WTC11 (cell line): ENCODE data around the gene KCNK4. TPM values are rescaled to one million over a fixed set of nuclear protein-coding genes. Genes with fewer than 3 reads are reported as not detected.

Experiments
- GABPB1 ChIP-seq: sonication (generic); formaldehyde crosslinking; IDR thresholded peaks from 2 replicates; pipeline ENCODE4 v1.8.1; 2023; ENCODE audit warnings: mild to moderate bottlenecking, missing genetic modification reagents
- GTF2I ChIP-seq: fragments of 250-450 bp; sonication (Bioruptor Pico); conservative IDR thresholded peaks from 2 replicates; pipeline ENCODE4 v1.4.0; 2021; ENCODE audit warnings: mild to moderate bottlenecking
- HMGA2 ChIP-seq: fragments of 250-450 bp; sonication (Bioruptor Pico); IDR thresholded peaks from 2 replicates; pipeline ENCODE4 v1.4.0; 2021; ENCODE audit warnings: mild to moderate bottlenecking, moderate library complexity
- NFYB ChIP-seq: sonication (generic); formaldehyde crosslinking; conservative IDR thresholded peaks from 2 replicates; pipeline ENCODE4 v1.8.0; 2022; ENCODE audit warnings: low read depth, missing genetic modification reagents
- PRRX2 ChIP-seq: fragments of 250-450 bp; sonication (Bioruptor Pico); IDR thresholded peaks from 2 replicates; pipeline ENCODE4 v1.8.0; 2021; ENCODE audit warnings: mild to moderate bottlenecking
- SOX15 ChIP-seq: fragments of 250-450 bp; sonication (Bioruptor Pico); IDR thresholded peaks from 2 replicates; pipeline ENCODE4 v1.9.0; 2021; ENCODE audit warnings: mild to moderate bottlenecking
- SP1 ChIP-seq: sonication (generic); formaldehyde crosslinking; conservative IDR thresholded peaks from 2 replicates; pipeline ENCODE4 v1.8.1; 2022; ENCODE audit warnings: missing genetic modification reagents
- ZNF138 ChIP-seq: sonication (generic); formaldehyde crosslinking; conservative IDR thresholded peaks from 2 replicates; pipeline ENCODE4 v1.8.1; 2022; ENCODE audit warnings: mild to moderate bottlenecking, moderate library complexity, missing genetic modification reagents
- ZNF416 ChIP-seq: fragments of 250-450 bp; sonication (Bioruptor Pico); IDR thresholded peaks from 2 replicates; pipeline ENCODE4 v1.9.0; 2021; ENCODE audit warnings: mild to moderate bottlenecking, inconsistent platforms
- total RNA-seq: library from RNA; stranded (reverse); gene quantifications from 3 replicates; pipeline ENCODE4 v1.2.3, GENCODE V29; 2021
- TF ChIP-seq, protein P1 (sequence below): fragments of 250-450 bp; sonication (Bioruptor Pico); IDR thresholded peaks from 2 replicates; pipeline ENCODE4 v1.9.0; 2021; ENCODE audit warnings: mild to moderate bottlenecking, borderline replicate concordance
- TF ChIP-seq, protein P2 (sequence below): sonication (generic); formaldehyde crosslinking; IDR thresholded peaks from 2 replicates; pipeline ENCODE4 v1.8.1; 2023; ENCODE audit warnings: mild to moderate bottlenecking, missing genetic modification reagents, moderate library complexity
- TF ChIP-seq, protein P3 (sequence below): sonication (generic); formaldehyde crosslinking; IDR thresholded peaks from 2 replicates; pipeline ENCODE4 v1.8.1; 2022; ENCODE audit warnings: mild to moderate bottlenecking, missing genetic modification reagents, moderate library complexity, borderline replicate concordance
- TF ChIP-seq, protein P4 (sequence below): sonication (generic); formaldehyde crosslinking; conservative IDR thresholded peaks from 2 replicates; pipeline ENCODE4 v1.8.1; 2022; ENCODE audit warnings: mild to moderate bottlenecking, missing genetic modification reagents
- TF ChIP-seq, protein P5 (sequence below): sonication (generic); formaldehyde crosslinking; IDR thresholded peaks from 2 replicates; pipeline ENCODE4 v1.8.0; 2022; ENCODE audit warnings: missing genetic modification reagents
- TF ChIP-seq, protein P6 (sequence below): fragments of 250-450 bp; sonication (Bioruptor Pico); conservative IDR thresholded peaks from 2 replicates; pipeline ENCODE4 v1.9.0; 2021; ENCODE audit warnings: mild to moderate bottlenecking
- TF ChIP-seq, protein P7 (sequence below): fragments of 200-600 bp; IDR thresholded peaks from 2 replicates; pipeline ENCODE4 v1.8.0; 2022; ENCODE audit warnings: antibody characterized with exemption
- TF ChIP-seq, protein P8 (sequence below): sonication (generic); formaldehyde crosslinking; IDR thresholded peaks from 2 replicates; pipeline ENCODE4 v1.8.1; 2023; ENCODE audit warnings: mild to moderate bottlenecking, missing genetic modification reagents

KCNK4 gene
- total RNA-seq, 1 experiment from 2014 or later = 0.74 TPM

DNA sequence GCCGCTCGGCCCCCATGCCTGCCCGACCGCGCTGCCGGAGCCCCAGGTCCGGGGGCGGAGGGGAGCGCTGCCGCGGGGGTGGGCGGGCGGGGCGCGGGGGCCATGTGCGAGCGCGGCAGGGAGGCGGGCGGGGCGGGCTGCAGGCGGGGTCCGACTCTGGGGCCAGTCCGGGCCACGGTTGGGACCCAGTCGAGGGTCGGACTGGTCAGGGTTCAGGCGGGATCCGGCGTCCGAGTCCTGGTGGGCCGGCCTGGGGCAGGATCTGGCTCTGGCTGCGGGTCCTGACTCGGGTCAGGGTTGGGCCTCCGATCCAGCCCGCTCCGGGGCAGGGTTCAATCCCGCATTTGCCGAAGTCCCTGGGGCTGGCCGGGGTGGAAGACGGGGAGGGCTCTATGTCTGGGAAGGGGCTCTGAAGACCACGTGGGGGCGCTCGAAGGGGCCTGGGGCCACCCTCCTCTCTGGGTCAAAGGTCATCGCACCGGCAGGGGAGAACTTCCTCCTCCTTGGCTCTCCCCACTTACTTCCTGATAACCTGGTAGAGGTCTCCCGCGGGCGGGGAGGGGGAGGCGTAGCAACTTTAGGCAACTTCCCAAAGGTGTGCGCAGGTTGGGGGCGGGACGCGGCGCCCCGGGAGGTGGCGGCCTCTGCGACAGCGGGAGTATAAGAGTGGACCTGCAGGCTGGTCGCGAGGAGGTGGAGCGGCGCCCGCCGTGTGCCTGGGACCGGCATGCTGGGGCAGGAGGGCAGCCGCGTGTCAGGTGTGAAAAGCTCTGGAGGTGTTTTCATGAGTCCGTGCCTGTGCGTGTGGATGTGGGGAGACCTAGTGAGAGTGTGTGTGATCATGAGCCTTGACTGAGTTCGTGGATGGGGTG lies 14.8 kb downstream of the KCNK4 start (continued):
- TF ChIP-seq, protein P1, sequence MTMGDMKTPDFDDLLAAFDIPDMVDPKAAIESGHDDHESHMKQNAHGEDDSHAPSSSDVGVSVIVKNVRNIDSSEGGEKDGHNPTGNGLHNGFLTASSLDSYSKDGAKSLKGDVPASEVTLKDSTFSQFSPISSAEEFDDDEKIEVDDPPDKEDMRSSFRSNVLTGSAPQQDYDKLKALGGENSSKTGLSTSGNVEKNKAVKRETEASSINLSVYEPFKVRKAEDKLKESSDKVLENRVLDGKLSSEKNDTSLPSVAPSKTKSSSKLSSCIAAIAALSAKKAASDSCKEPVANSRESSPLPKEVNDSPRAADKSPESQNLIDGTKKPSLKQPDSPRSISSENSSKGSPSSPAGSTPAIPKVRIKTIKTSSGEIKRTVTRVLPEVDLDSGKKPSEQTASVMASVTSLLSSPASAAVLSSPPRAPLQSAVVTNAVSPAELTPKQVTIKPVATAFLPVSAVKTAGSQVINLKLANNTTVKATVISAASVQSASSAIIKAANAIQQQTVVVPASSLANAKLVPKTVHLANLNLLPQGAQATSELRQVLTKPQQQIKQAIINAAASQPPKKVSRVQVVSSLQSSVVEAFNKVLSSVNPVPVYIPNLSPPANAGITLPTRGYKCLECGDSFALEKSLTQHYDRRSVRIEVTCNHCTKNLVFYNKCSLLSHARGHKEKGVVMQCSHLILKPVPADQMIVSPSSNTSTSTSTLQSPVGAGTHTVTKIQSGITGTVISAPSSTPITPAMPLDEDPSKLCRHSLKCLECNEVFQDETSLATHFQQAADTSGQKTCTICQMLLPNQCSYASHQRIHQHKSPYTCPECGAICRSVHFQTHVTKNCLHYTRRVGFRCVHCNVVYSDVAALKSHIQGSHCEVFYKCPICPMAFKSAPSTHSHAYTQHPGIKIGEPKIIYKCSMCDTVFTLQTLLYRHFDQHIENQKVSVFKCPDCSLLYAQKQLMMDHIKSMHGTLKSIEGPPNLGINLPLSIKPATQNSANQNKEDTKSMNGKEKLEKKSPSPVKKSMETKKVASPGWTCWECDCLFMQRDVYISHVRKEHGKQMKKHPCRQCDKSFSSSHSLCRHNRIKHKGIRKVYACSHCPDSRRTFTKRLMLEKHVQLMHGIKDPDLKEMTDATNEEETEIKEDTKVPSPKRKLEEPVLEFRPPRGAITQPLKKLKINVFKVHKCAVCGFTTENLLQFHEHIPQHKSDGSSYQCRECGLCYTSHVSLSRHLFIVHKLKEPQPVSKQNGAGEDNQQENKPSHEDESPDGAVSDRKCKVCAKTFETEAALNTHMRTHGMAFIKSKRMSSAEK (CRISPR knock-in tag) = no peak
- TF ChIP-seq, protein P2, sequence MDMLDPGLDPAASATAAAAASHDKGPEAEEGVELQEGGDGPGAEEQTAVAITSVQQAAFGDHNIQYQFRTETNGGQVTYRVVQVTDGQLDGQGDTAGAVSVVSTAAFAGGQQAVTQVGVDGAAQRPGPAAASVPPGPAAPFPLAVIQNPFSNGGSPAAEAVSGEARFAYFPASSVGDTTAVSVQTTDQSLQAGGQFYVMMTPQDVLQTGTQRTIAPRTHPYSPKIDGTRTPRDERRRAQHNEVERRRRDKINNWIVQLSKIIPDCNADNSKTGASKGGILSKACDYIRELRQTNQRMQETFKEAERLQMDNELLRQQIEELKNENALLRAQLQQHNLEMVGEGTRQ (CRISPR knock-in tag) = peak; percentile 72
- no peak for TF ChIP-seq GTF2I (CRISPR knock-in tag)
- TF ChIP-seq, protein P3, sequence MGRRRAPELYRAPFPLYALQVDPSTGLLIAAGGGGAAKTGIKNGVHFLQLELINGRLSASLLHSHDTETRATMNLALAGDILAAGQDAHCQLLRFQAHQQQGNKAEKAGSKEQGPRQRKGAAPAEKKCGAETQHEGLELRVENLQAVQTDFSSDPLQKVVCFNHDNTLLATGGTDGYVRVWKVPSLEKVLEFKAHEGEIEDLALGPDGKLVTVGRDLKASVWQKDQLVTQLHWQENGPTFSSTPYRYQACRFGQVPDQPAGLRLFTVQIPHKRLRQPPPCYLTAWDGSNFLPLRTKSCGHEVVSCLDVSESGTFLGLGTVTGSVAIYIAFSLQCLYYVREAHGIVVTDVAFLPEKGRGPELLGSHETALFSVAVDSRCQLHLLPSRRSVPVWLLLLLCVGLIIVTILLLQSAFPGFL (CRISPR knock-in tag) = no peak
- TF ChIP-seq, protein P4, sequence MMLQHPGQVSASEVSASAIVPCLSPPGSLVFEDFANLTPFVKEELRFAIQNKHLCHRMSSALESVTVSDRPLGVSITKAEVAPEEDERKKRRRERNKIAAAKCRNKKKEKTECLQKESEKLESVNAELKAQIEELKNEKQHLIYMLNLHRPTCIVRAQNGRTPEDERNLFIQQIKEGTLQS = no peak
- TF ChIP-seq NFYB = no peak
- TF ChIP-seq, protein P5, sequence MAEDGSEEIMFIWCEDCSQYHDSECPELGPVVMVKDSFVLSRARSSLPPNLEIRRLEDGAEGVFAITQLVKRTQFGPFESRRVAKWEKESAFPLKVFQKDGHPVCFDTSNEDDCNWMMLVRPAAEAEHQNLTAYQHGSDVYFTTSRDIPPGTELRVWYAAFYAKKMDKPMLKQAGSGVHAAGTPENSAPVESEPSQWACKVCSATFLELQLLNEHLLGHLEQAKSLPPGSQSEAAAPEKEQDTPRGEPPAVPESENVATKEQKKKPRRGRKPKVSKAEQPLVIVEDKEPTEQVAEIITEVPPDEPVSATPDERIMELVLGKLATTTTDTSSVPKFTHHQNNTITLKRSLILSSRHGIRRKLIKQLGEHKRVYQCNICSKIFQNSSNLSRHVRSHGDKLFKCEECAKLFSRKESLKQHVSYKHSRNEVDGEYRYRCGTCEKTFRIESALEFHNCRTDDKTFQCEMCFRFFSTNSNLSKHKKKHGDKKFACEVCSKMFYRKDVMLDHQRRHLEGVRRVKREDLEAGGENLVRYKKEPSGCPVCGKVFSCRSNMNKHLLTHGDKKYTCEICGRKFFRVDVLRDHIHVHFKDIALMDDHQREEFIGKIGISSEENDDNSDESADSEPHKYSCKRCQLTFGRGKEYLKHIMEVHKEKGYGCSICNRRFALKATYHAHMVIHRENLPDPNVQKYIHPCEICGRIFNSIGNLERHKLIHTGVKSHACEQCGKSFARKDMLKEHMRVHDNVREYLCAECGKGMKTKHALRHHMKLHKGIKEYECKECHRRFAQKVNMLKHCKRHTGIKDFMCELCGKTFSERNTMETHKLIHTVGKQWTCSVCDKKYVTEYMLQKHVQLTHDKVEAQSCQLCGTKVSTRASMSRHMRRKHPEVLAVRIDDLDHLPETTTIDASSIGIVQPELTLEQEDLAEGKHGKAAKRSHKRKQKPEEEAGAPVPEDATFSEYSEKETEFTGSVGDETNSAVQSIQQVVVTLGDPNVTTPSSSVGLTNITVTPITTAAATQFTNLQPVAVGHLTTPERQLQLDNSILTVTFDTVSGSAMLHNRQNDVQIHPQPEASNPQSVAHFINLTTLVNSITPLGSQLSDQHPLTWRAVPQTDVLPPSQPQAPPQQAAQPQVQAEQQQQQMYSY (CRISPR knock-in tag) = peak; percentile 74
- TF ChIP-seq GABPB1 (CRISPR knock-in tag) = no peak; the same call in 1 of the 2 replicates
- TF ChIP-seq ZNF416 (CRISPR knock-in tag) = no peak
- TF ChIP-seq, protein P6, sequence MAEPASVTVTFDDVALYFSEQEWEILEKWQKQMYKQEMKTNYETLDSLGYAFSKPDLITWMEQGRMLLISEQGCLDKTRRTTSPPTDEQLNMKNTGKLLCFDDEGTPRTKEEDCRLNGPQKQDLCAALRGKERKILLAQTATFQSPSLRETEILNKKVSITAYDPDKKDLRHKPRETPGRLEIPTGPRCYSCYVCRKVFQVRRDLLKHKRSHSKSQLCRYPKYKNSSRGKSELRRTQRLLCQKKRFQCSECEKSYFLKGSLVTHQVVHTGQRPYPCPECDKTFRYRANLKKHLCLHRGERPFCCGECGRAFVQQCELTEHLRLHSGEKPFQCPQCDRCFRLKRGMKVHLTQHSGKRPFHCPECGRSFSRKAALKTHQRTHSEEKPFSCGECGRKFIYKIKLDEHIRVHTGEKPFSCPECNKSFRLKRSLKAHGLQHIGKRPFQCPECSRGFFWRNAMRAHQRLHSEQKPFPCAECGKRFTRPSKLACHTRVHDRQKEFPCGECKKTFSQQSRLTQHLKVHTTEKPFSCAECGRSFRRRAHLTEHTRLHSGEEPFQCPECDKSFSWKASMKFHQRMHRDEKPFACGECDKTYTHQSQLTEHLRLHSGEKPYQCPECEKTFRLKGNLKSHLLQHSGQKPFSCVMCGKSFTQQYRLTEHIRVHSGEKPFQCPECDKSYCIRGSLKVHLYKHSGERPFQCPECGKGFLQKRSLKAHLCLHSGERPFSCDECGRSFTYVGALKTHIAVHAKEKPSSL (CRISPR knock-in tag) = no peak
- TF ChIP-seq PRRX2 (CRISPR knock-in tag) = no peak
- TF ChIP-seq SOX15 (CRISPR knock-in tag) = no peak
- no peak for TF ChIP-seq ZNF138
- TF ChIP-seq, protein P7, sequence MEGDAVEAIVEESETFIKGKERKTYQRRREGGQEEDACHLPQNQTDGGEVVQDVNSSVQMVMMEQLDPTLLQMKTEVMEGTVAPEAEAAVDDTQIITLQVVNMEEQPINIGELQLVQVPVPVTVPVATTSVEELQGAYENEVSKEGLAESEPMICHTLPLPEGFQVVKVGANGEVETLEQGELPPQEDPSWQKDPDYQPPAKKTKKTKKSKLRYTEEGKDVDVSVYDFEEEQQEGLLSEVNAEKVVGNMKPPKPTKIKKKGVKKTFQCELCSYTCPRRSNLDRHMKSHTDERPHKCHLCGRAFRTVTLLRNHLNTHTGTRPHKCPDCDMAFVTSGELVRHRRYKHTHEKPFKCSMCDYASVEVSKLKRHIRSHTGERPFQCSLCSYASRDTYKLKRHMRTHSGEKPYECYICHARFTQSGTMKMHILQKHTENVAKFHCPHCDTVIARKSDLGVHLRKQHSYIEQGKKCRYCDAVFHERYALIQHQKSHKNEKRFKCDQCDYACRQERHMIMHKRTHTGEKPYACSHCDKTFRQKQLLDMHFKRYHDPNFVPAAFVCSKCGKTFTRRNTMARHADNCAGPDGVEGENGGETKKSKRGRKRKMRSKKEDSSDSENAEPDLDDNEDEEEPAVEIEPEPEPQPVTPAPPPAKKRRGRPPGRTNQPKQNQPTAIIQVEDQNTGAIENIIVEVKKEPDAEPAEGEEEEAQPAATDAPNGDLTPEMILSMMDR = peak; percentile 29; the same call in 1 of the 2 replicates
- TF ChIP-seq HMGA2 (CRISPR knock-in tag) = no peak
- TF ChIP-seq SP1 (CRISPR knock-in tag) = peak; percentile 40; the same call in 1 of the 2 replicates
- TF ChIP-seq, protein P8, sequence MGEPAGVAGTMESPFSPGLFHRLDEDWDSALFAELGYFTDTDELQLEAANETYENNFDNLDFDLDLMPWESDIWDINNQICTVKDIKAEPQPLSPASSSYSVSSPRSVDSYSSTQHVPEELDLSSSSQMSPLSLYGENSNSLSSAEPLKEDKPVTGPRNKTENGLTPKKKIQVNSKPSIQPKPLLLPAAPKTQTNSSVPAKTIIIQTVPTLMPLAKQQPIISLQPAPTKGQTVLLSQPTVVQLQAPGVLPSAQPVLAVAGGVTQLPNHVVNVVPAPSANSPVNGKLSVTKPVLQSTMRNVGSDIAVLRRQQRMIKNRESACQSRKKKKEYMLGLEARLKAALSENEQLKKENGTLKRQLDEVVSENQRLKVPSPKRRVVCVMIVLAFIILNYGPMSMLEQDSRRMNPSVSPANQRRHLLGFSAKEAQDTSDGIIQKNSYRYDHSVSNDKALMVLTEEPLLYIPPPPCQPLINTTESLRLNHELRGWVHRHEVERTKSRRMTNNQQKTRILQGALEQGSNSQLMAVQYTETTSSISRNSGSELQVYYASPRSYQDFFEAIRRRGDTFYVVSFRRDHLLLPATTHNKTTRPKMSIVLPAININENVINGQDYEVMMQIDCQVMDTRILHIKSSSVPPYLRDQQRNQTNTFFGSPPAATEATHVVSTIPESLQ (CRISPR knock-in tag) = no peak
